Measurements from ENCODE around the gene KDM5B. TPM values are rescaled to one million over a fixed set of nuclear protein-coding genes. Genes with fewer than 3 reads are reported as not detected.
"Not testable (repeated sequence)": the region's sequence is repeated elsewhere in the genome, so short reads cannot be mapped to it uniquely, and the experiment has no call there.

KDM5B gene
- total RNA-seq, 1 experiment from 2014 or later = 83.6 TPM

DNA sequence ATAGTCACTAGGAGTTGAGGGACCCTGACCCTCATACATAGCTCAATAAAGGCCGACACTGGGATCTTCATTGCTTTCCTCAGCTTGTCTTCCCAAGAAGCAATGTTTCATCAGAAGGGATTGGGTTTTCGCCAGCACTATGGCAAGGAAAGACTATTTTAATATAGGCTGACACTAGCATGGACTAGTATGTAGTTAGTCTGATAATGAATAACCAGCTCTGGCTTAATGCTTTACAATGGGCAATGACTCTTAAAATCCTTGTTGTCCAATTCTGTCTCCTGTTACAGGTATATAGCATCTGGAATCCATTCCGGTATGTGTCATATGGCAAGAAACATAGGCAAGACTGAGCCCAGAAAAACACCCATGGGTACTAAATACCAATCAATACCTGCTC, 82.7 kb downstream of the KDM5B start:
- in situ Hi-C loops (cut with HindIII; ENCODE audit: low pct_unique_long_range_greater_than_20kb, low sequenced_read_pairs) = no loop called here
- H3K4me1 ChIP-seq (ENCODE audit: control insufficient read depth, insufficient read depth, low read length) = no peaks in the 10 kb centered on the region
- ATAC-seq (no peak), DNase-seq (ENCODE audit: low read depth, low spot score) (no peak)
- TF ChIP-seq, protein P1, sequence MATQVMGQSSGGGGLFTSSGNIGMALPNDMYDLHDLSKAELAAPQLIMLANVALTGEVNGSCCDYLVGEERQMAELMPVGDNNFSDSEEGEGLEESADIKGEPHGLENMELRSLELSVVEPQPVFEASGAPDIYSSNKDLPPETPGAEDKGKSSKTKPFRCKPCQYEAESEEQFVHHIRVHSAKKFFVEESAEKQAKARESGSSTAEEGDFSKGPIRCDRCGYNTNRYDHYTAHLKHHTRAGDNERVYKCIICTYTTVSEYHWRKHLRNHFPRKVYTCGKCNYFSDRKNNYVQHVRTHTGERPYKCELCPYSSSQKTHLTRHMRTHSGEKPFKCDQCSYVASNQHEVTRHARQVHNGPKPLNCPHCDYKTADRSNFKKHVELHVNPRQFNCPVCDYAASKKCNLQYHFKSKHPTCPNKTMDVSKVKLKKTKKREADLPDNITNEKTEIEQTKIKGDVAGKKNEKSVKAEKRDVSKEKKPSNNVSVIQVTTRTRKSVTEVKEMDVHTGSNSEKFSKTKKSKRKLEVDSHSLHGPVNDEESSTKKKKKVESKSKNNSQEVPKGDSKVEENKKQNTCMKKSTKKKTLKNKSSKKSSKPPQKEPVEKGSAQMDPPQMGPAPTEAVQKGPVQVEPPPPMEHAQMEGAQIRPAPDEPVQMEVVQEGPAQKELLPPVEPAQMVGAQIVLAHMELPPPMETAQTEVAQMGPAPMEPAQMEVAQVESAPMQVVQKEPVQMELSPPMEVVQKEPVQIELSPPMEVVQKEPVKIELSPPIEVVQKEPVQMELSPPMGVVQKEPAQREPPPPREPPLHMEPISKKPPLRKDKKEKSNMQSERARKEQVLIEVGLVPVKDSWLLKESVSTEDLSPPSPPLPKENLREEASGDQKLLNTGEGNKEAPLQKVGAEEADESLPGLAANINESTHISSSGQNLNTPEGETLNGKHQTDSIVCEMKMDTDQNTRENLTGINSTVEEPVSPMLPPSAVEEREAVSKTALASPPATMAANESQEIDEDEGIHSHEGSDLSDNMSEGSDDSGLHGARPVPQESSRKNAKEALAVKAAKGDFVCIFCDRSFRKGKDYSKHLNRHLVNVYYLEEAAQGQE (IDR thresholded peaks at IDR 0.05; ENCODE audit: insufficient read depth in 1 of 2, low read depth in 2 of 2, low read length in 1 of 2) = no peak
- no peak for TF ChIP-seq SIN3A (IDR thresholded peaks at IDR 0.05; ENCODE audit: borderline replicate concordance, insufficient read depth, low read depth, low read length)
- TF ChIP-seq POLR2AphosphoS5 (IDR thresholded peaks at IDR 0.05; ENCODE audit: low read depth, low read length) = no peak
- TF ChIP-seq, protein P2, sequence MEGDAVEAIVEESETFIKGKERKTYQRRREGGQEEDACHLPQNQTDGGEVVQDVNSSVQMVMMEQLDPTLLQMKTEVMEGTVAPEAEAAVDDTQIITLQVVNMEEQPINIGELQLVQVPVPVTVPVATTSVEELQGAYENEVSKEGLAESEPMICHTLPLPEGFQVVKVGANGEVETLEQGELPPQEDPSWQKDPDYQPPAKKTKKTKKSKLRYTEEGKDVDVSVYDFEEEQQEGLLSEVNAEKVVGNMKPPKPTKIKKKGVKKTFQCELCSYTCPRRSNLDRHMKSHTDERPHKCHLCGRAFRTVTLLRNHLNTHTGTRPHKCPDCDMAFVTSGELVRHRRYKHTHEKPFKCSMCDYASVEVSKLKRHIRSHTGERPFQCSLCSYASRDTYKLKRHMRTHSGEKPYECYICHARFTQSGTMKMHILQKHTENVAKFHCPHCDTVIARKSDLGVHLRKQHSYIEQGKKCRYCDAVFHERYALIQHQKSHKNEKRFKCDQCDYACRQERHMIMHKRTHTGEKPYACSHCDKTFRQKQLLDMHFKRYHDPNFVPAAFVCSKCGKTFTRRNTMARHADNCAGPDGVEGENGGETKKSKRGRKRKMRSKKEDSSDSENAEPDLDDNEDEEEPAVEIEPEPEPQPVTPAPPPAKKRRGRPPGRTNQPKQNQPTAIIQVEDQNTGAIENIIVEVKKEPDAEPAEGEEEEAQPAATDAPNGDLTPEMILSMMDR (IDR thresholded peaks at IDR 0.05) = no peak
- TF ChIP-seq TCF7L2 (IDR thresholded peaks at IDR 0.05; ENCODE audit: low read depth, low read length) = no peak
- no peak overlapping the region for H3K4me3 ChIP-seq (ENCODE audit: low read depth in 2 of 2, low read length in 2 of 2)
- BruUV-seq (replicated peaks) = no TSS peak
- H3K9me3 ChIP-seq (ENCODE audit: control insufficient read depth, insufficient read depth, low read depth, low read length) = no peaks in the 10 kb centered on the region
- no peaks in the 10 kb centered on the region for H3K27me3 ChIP-seq (ENCODE audit: control insufficient read depth, insufficient read depth, low read length)
- intact Hi-C loops (cut with micrococcal nuclease; ENCODE audit: unreplicated experiment) = no loop called here
- H3K27ac ChIP-seq (ENCODE audit: low read length) = no peak overlapping the region
- CTCF ChIA-PET = no interaction called here
- POLR2A ChIA-PET = no interaction called here
- H3K36me3 ChIP-seq (ENCODE audit: control insufficient read depth, insufficient read depth, low read length) = peaks cover 39% of the 10 kb centered on the region

DNA sequence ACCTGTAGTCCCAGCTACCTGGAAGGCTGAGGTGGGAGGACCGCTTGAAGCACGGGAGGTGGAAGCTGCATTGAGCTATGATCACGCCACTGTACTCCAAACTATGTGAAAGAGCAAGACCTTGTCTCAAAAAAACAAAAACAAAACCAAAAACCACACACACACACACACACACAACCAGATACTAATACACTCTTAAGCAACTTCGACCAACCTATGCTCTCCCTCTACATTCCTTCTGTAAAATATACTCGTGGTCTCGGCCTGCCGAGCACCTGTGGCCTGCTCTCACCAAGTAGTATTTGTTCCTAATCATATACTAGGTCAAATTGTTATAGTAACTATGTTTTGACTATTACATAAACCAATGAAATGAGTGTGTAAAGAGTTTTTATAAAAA, 84.5 kb downstream of the KDM5B start:
- H3K9me3 ChIP-seq (ENCODE audit: control insufficient read depth, insufficient read depth, low read depth, low read length) = no peaks in the 10 kb centered on the region
- POLR2A ChIA-PET = no interaction called here

DNA sequence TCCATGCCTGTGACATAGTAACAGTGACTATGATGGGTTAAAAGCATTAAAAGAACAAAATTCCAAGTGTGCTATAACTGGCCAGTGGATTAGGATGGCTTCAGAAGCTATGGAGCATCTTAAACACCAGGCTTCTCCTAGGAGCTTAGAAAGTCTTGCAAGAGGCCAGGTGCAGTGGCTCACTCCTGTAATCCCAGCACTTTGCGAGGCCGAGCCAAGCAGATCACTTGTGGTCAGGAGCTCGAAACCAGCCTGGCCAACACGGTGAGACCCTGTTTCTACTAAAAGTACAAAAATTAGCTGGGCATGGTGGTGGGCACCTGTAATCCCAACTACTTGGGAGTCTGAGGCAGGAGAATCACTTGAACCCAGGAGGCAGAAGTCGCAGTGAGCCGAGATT, 85.2 kb downstream of the KDM5B start:
- in situ Hi-C loops (cut with HindIII; ENCODE audit: low pct_unique_long_range_greater_than_20kb, low sequenced_read_pairs); intact Hi-C loops (cut with micrococcal nuclease; ENCODE audit: unreplicated experiment); ATAC-seq; H3K4me1 ChIP-seq (ENCODE audit: control insufficient read depth, insufficient read depth, low read length); POLR2A ChIA-PET; DNase-seq (ENCODE audit: low read depth, low spot score); BruUV-seq (replicated peaks); H3K4me3 ChIP-seq (ENCODE audit: low read depth in 2 of 2, low read length in 2 of 2); H3K27ac ChIP-seq (ENCODE audit: low read length); H3K9me3 ChIP-seq (ENCODE audit: control insufficient read depth, insufficient read depth, low read depth, low read length); CTCF ChIA-PET; H3K27me3 ChIP-seq (ENCODE audit: control insufficient read depth, insufficient read depth, low read length): not testable (repeated sequence)
- H3K36me3 ChIP-seq (ENCODE audit: control insufficient read depth, insufficient read depth, low read length) = peaks cover 14% of the 10 kb centered on the region

More for the DNA sequence above, 84.5 kb downstream of the KDM5B start:
- Histone ChIP-seq H3K27ac (ENCODE audit: low read length) (no peak overlapping the region), H3K4me1 (ENCODE audit: control insufficient read depth, insufficient read depth, low read length) (no peaks in the 10 kb centered on the region), H3K36me3 (ENCODE audit: control insufficient read depth, insufficient read depth, low read length) (peaks cover 21% of the 10 kb centered on the region), H3K4me3 (ENCODE audit: low read depth in 2 of 2, low read length in 2 of 2) (no peak overlapping the region), H3K27me3 (ENCODE audit: control insufficient read depth, insufficient read depth, low read length) (no peaks in the 10 kb centered on the region)
- in situ Hi-C loops (cut with HindIII; ENCODE audit: low pct_unique_long_range_greater_than_20kb, low sequenced_read_pairs) = no loop called here
- no peak for ATAC-seq
- TF ChIP-seq SIN3A (IDR thresholded peaks at IDR 0.05; ENCODE audit: borderline replicate concordance, insufficient read depth, low read depth, low read length) (no peak), POLR2AphosphoS5 (IDR thresholded peaks at IDR 0.05; ENCODE audit: low read depth, low read length) (0 out of 2 replicates have a peak, but pooled peaks have one; percentile 23)
- CTCF ChIA-PET = no interaction called here
- BruUV-seq (replicated peaks) = no TSS peak
- intact Hi-C loops (cut with micrococcal nuclease; ENCODE audit: unreplicated experiment) = no loop called here
- DNase-seq (ENCODE audit: low read depth, low spot score) = no peak

Data from Panc1 (cell line).